ENCODE data around the gene PFKP.

Gene PFKP

DNA sequence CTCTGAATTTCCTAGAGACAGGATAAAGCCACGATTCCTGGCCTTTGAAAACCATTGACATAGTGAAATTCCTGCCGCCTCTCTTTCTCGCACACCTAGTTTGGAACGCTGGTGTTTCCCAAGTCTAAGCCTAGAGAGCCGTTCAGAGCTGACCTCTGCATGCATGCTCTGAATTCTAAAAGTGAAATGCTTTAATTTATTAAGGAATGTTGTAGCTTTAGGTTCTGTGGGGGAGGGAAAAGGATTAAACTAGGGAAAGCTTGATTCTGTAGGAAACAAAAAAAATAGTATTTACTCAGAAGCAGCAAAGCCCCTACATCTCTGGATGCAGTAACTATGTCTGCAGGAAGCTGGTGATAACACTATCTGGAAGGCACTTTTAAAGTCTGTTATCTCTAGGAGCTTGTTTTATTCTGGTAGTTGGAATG is 27.3 kb downstream of the PFKP start:
- no peak overlapping the region for H3K4me3 ChIP-seq (ENCODE audit: low read depth, low read length)
- peaks cover 5% of the 10 kb centered on the region for H3K36me3 ChIP-seq (ENCODE audit: control insufficient read depth, insufficient read depth, low read length)
- no peaks in the 10 kb centered on the region for H3K27me3 ChIP-seq (ENCODE audit: control insufficient read depth, insufficient read depth, low read length)
- peaks cover 5% of the 10 kb centered on the region for H3K4me1 ChIP-seq (ENCODE audit: control insufficient read depth, insufficient read depth, low read length)
- no peak overlapping the region for H3K9ac ChIP-seq (ENCODE audit: low read depth, low read length)
- no peaks in the 10 kb centered on the region for H3K9me3 ChIP-seq (ENCODE audit: control insufficient read depth, insufficient read depth, low read length)

DNA sequence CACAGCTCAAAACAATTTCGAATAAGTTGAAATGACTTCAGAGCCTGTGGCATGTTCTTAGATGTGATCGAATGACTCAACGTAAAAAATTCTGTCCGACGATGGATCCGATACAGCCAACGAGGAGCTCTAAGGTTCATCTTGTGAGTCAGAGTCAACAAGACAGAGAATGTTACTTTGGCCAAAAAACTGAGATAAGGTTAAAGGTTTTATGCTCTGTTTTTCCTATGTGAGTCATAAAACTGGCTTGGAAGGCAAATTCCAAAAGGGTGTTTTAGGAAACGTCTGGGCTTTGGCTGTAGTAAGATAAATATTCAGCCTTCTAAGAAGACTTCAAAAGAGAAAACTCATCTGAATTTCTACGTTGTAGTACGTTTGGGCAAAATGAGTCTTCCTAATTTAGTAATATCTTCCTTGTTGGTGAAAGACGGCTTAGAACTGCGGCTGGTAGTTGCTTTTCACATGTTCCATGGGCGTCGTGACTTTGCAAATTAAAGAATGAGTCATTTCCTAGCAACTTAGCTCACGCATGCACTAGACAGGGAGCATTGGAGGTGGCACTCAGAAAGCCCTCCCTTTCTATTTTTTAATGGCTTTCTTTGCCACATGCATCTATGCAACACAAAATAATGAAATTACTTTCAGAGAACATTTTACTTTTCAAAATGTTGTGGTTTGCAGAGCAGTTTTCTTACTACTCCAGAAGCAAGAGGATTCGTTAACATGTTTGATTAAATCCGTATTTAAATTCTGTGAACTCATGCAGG is 28.2 kb downstream of the PFKP start:
- Histone ChIP-seq H3K27me3 (ENCODE audit: control insufficient read depth, insufficient read depth, low read length) (no peaks in the 10 kb centered on the region), H3K9ac (ENCODE audit: low read depth, low read length) (peak overlapping the region; percentile 16), H3K4me3 (ENCODE audit: low read depth, low read length) (no peak overlapping the region), H3K9me3 (ENCODE audit: control insufficient read depth, insufficient read depth, low read length) (no peaks in the 10 kb centered on the region), H3K4me1 (ENCODE audit: control insufficient read depth, insufficient read depth, low read length) (peaks cover 5% of the 10 kb centered on the region), H3K36me3 (ENCODE audit: control insufficient read depth, insufficient read depth, low read length) (peaks cover 7% of the 10 kb centered on the region)

GRCh38 chr10:3096149-3096548 is 28.8 kb downstream of the PFKP start:
- H3K27me3 ChIP-seq (ENCODE audit: control insufficient read depth, insufficient read depth, low read length) = no peaks in the 10 kb centered on the region
- H3K4me3 ChIP-seq (ENCODE audit: low read depth, low read length) = no peak overlapping the region
- peaks cover 5% of the 10 kb centered on the region for H3K4me1 ChIP-seq (ENCODE audit: control insufficient read depth, insufficient read depth, low read length)
- no peak overlapping the region for H3K9ac ChIP-seq (ENCODE audit: low read depth, low read length)
- H3K9me3 ChIP-seq (ENCODE audit: control insufficient read depth, insufficient read depth, low read length) = no peaks in the 10 kb centered on the region
- peaks cover 12% of the 10 kb centered on the region for H3K36me3 ChIP-seq (ENCODE audit: control insufficient read depth, insufficient read depth, low read length)

DNA sequence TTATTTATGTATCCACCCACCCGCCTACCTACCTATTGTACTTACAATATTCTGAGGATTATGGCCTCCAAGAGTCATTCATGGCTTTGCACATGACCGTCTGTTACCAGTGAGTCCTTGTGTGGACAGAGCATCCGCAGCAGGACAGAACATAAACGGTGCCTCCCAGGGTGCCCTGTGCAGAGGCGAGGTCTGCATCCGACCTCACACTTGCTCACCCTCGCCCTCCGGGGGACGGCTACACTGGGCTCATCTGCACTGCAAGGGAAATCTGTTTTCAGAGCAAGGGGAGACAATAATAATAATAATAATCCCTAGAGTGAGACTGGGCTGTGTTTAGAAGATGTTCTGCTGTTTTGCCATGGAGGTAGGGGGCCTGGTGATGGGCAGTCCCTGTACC is 29.8 kb downstream of the PFKP start:
- Histone ChIP-seq H3K36me3 (ENCODE audit: control insufficient read depth, insufficient read depth, low read length) (peaks cover 14% of the 10 kb centered on the region), H3K9ac (ENCODE audit: low read depth, low read length) (no peak overlapping the region)

GRCh38 chr10:3098689-3099088 is 31.3 kb downstream of the PFKP start:
- no peaks in the 10 kb centered on the region for H3K9me3 ChIP-seq (ENCODE audit: control insufficient read depth, insufficient read depth, low read length)
- H3K9ac ChIP-seq (ENCODE audit: low read depth, low read length) = no peak overlapping the region
- peaks cover 18% of the 10 kb centered on the region for H3K36me3 ChIP-seq (ENCODE audit: control insufficient read depth, insufficient read depth, low read length)
- H3K27me3 ChIP-seq (ENCODE audit: control insufficient read depth, insufficient read depth, low read length) = no peaks in the 10 kb centered on the region
- H3K4me1 ChIP-seq (ENCODE audit: control insufficient read depth, insufficient read depth, low read length) = peaks cover 5% of the 10 kb centered on the region
- no peak overlapping the region for H3K4me3 ChIP-seq (ENCODE audit: low read depth, low read length)

More for the DNA sequence above, 29.8 kb downstream of the PFKP start:
- Histone ChIP-seq H3K9me3 (ENCODE audit: control insufficient read depth, insufficient read depth, low read length) (no peaks in the 10 kb centered on the region), H3K4me1 (ENCODE audit: control insufficient read depth, insufficient read depth, low read length) (peaks cover 5% of the 10 kb centered on the region), H3K4me3 (ENCODE audit: low read depth, low read length) (no peak overlapping the region), H3K27me3 (ENCODE audit: control insufficient read depth, insufficient read depth, low read length) (no peaks in the 10 kb centered on the region)

DNA sequence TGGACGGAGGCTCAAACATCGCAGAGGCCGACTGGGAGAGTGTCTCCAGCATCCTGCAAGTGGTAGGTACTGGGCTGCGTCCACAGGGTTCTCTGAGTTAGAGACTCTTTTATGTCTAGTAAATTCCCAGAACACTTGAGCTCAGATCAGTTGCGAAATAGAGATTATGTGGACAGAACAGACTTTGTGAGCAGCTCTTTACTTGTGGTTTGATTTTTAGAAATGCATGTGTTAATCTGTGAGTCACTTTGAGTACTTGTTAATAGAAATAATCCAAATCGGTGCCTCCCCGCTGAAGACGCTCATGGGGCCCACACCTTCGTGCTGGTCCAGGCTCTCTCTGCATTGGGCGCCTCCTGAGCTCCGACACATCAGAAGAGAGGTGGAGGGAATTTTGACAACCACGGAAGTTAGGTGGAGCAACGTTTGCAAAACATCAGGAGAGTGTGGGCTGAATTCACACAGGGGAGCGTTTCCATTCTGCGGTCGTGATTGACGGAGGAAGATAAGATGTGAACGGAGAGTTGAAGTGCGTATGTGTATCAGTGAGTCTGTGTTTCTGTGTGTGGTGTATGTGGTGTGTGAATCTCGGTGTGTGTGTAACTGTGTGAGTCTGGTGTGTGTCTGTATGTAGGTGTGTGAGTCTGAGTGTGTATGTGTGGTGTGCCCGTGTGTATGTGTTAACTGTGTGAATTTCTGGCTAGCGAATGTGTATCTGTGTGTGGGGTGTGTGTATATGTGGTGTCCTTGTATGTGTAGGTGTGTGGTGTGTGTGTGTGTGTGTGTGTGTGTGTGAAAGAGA is 32.1 kb downstream of the PFKP start:
- Histone ChIP-seq H3K9ac (ENCODE audit: low read depth, low read length) (no peak overlapping the region), H3K4me3 (ENCODE audit: low read depth, low read length) (no peak overlapping the region), H3K4me1 (ENCODE audit: control insufficient read depth, insufficient read depth, low read length) (peaks cover 5% of the 10 kb centered on the region), H3K36me3 (ENCODE audit: control insufficient read depth, insufficient read depth, low read length) (peaks cover 26% of the 10 kb centered on the region), H3K9me3 (ENCODE audit: control insufficient read depth, insufficient read depth, low read length) (no peaks in the 10 kb centered on the region), H3K27me3 (ENCODE audit: control insufficient read depth, insufficient read depth, low read length) (no peaks in the 10 kb centered on the region)

- Histone ChIP-seq H3K9me3 (ENCODE audit: control insufficient read depth, insufficient read depth, low read length) (no peaks in the 10 kb centered on the region), H3K4me3 (ENCODE audit: low read depth, low read length) (no peak overlapping the region), H3K27me3 (ENCODE audit: control insufficient read depth, insufficient read depth, low read length) (no peaks in the 10 kb centered on the region), H3K9ac (ENCODE audit: low read depth, low read length) (no peak overlapping the region), H3K36me3 (ENCODE audit: control insufficient read depth, insufficient read depth, low read length) (peaks cover 34% of the 10 kb centered on the region), H3K4me1 (ENCODE audit: control insufficient read depth, insufficient read depth, low read length) (peaks cover 4% of the 10 kb centered on the region)
Measured at GRCh38 chr10:3100093-3100792, 32.9 kb downstream of the PFKP start.

GRCh38 chr10:3100856-3101640 is 33.7 kb downstream of the PFKP start:
- H3K36me3 ChIP-seq (ENCODE audit: control insufficient read depth, insufficient read depth, low read length) = peaks cover 41% of the 10 kb centered on the region
- H3K27me3 ChIP-seq (ENCODE audit: control insufficient read depth, insufficient read depth, low read length) = no peaks in the 10 kb centered on the region
- no peak overlapping the region for H3K9ac ChIP-seq (ENCODE audit: low read depth, low read length)
- H3K4me1 ChIP-seq (ENCODE audit: control insufficient read depth, insufficient read depth, low read length) = no peaks in the 10 kb centered on the region
- H3K4me3 ChIP-seq (ENCODE audit: low read depth, low read length) = no peak overlapping the region
- no peaks in the 10 kb centered on the region for H3K9me3 ChIP-seq (ENCODE audit: control insufficient read depth, insufficient read depth, low read length)

GRCh38 chr10:3102720-3103427 is 35.5 kb downstream of the PFKP start:
- Histone ChIP-seq H3K9ac (ENCODE audit: low read depth, low read length) (no peak overlapping the region), H3K27me3 (ENCODE audit: control insufficient read depth, insufficient read depth, low read length) (no peaks in the 10 kb centered on the region), H3K9me3 (ENCODE audit: control insufficient read depth, insufficient read depth, low read length) (no peaks in the 10 kb centered on the region), H3K4me1 (ENCODE audit: control insufficient read depth, insufficient read depth, low read length) (no peaks in the 10 kb centered on the region), H3K4me3 (ENCODE audit: low read depth, low read length) (no peak overlapping the region), H3K36me3 (ENCODE audit: control insufficient read depth, insufficient read depth, low read length) (peaks cover 48% of the 10 kb centered on the region)

DNA sequence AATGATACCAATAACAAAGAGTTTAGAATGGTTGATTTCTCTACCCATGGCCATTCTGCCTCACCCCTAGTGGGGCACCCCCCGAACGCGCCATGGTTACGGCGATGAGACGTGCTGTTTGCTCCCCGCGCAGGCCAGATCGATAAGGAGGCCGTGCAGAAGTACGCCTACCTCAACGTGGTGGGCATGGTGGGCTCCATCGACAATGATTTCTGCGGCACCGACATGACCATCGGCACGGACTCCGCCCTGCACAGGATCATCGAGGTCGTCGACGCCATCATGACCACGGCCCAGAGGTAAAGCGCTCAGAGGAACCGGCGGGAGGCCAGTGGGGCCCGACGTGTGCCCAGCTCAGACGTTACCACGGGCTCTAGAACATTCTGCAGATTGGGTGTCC is 36.3 kb downstream of the PFKP start:
- Histone ChIP-seq H3K4me3 (ENCODE audit: low read depth, low read length) (no peak overlapping the region), H3K36me3 (ENCODE audit: control insufficient read depth, insufficient read depth, low read length) (peaks cover 54% of the 10 kb centered on the region), H3K9me3 (ENCODE audit: control insufficient read depth, insufficient read depth, low read length) (no peaks in the 10 kb centered on the region), H3K27me3 (ENCODE audit: control insufficient read depth, insufficient read depth, low read length) (no peaks in the 10 kb centered on the region), H3K9ac (ENCODE audit: low read depth, low read length) (no peak overlapping the region), H3K4me1 (ENCODE audit: control insufficient read depth, insufficient read depth, low read length) (no peaks in the 10 kb centered on the region)

Data from iPS-15b (cell line).